ENCODE data around the gene IGFALS.

IGFALS gene

GRCh38 chr16:1791256-1791942 lies 2.1 kb downstream of the IGFALS start:
- no peak overlapping the region for H3K4me3 ChIP-seq

DNA sequence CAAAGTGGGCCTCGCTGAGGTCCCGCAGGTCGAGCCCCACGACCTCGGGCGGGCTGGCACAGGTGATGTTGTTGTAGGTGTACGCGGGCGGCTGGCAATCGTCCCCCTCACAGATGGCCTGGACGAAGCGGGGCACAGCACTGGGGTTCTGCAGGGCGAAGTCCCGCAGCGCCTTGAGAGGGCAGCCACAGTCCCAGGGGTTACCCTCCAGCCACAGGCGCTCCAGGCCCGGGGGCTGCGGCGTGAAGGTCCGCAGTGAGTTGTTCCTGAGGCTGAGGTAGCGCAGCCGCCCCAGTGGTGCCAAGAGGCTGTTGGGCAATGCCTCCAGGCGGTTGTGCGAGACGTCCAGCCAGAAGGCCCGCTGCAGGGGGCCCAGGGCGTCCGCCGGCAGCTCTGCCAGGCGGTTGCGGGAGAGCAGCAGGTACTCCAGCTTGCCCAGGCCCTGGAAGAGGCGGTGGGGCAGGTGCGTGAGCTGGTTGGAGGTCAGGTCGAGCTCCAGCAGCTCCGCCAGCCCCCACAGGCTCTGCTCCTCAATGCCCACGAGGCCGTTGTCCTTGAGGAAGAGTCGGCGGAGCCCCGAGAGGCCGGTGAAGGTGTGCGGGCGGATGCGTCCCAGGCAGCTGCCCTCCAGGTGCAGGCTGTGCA lies 2.8 kb downstream of the IGFALS start:
- H3K27ac ChIP-seq, result no peak overlapping the region
- no peak overlapping the region for H3K4me3 ChIP-seq

More at GRCh38 chr16:1791256-1791942, 2.1 kb downstream of the IGFALS start:
- H3K27ac ChIP-seq, result no peak overlapping the region

DNA sequence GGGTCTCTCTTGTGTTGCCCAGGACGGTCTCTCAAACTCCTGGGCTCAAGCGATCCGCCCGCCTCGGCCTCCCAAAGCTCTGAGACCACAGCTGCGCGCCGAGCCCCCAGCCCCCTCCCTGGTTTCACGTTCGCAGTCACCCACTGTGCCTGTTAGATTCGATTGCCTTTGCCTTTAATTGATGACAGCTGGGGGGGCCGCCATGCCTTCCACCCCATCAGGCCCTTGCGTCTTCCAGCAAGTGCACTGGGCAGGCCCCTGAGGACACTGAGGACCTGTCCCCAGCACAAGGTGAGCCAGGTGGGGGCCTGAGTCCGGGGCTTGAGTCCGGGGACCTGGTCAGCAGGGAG lies 3.3 kb downstream of the IGFALS start:
- peak overlapping the region in 1 of 21 experiments; percentile 49 for H3K27ac ChIP-seq

DNA sequence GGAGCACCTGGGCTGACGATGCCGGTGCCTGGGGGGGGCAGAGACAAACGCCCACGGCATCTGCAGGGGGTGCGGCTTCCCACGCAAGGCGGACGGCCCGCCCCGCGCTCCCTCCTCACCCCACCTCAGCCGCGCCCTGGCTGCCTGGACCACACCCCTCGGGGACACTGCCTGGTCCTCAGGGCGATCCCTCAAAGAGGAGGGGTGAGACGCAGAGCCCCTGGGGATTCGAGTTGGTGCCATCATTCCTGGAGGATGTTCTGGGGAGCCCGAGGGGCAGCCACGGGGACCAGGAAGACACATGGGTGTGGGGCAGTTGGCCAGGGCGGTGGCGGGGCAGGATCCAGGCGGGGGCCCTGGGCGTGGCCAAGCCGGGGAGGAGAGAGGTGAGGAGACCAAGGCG lies 3.9 kb downstream of the IGFALS start:
- H3K27ac ChIP-seq, result peak overlapping the region in 2 of 21 experiments; percentile 49 to 62
- H3K4me3 ChIP-seq, result no peak overlapping the region

More for the DNA sequence above, 3.3 kb downstream of the IGFALS start:
- H3K4me3 ChIP-seq, result no peak overlapping the region

- H3K4me3 ChIP-seq, result no peak overlapping the region
- H3K27ac ChIP-seq, result peak overlapping the region in 5 of 21 experiments; percentile 10 to 62 (median 49)
These were observed 4.8 kb downstream of the IGFALS start for GRCh38 chr16:1788708-1789100.

GRCh38 chr16:1788095-1788707 lies 5.3 kb downstream of the IGFALS start:
- H3K27ac ChIP-seq, result peak overlapping the region in 4 of 21 experiments; percentile 10 to 55 (median 34)
- H3K4me3 ChIP-seq, result no peak overlapping the region

DNA sequence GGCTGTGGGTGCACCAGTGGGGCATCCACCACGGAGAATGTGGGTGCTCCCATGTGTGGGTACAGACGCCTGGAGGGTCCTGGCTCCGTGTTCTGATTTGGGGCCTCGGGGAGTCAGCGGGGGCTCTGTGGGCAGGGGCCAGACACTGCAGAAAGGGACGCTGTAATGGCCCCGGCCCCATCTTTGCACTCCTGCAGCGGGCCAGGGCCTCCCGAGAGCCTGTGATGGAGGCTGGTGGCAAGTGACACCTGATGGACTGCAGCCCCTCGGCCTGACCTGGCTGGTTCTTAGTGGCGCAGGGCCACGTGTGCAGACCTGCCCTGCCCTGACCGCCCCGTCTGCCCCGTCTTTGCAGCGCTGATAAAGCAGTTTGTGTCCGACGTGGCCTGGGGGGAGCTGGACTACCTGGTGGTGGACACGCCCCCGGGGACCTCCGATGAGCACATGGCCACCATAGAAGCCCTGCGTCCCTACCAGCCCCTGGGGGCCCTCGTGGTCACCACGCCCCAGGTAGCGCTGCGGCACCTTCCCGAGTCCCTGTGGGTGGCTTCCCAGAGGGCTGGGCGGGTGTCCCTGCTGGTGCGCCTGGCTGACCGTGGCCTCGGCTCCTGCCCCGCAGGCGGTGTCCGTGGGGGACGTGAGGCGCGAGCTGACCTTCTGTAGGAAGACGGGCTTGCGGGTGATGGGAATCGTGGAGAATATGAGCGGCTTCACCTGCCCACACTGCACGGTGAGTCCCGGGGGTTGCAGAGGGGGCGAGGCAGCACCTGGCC lies 6.0 kb downstream of the IGFALS start:
- Histone ChIP-seq H3K27ac (peak overlapping the region in 1 of 21 experiments; percentile 19), H3K4me3 (no peak overlapping the region)

DNA sequence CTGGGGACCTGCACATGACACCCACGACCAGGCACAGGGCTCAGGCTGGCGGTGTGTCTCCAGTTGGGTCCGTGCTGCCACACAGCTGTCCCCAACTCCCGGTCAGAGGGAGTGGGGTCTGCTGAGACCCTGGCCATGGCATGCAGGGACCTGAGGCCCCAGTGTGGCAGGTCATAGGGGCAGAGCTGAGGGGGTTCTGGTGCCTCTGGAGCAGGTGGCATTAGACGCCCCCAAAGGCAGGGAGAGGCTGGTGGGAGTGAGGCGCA lies 6.5 kb downstream of the IGFALS start:
- Histone ChIP-seq H3K27ac (no peak overlapping the region), H3K4me3 (no peak overlapping the region)

GRCh38 chr16:1786242-1787055 lies 7.1 kb downstream of the IGFALS start:
- no peak overlapping the region for H3K4me3 ChIP-seq

GRCh38 chr16:1785846-1786170 lies 7.7 kb downstream of the IGFALS start:
- Histone ChIP-seq H3K4me3 (no peak overlapping the region), H3K27ac (no peak overlapping the region)

More at GRCh38 chr16:1786242-1787055, 7.1 kb downstream of the IGFALS start:
- H3K27ac ChIP-seq, result no peak overlapping the region

DNA sequence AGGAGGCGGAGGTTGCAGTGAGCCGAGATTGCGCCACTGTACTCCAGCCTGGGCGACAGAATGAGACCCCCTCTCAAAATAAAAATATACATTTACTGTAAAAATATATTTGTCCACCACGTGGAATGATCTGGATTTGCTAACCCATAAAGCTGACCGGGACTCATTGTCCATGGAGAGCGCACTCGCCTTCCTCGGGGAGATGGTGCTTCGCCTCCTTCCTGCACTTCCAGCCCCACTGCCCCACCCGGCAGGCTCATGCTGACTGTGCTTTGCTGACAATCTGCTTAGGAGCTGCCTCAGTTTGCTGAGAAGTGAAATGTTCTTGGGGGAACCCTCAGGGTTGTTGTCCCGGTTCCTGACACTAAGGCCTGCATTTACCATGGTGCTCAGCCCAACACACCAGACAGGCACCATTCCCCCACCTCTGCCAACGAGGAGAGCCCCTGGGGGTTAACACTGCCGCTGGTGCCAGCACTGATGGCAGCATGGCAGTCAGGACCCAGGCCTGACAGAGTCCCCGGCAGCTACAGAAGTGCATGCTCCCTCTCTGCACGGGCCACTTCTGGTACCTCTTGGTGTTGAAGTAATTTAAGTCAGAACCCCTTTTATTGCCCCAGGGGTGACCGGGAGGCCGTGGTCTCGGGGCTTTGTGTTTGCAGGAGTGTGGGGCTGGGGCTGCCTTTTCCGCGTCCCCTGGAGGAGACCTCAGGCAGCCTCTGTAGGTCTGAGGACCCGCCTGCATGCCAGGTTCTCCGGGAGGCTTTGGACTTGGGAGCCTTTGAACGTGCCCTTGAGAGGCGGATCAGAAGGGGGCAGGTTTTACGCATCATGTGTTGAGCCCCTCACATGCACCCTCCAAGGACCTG lies 8.3 kb downstream of the IGFALS start:
- Histone ChIP-seq H3K4me3 (no peak overlapping the region), H3K27ac (no peak overlapping the region)

DNA sequence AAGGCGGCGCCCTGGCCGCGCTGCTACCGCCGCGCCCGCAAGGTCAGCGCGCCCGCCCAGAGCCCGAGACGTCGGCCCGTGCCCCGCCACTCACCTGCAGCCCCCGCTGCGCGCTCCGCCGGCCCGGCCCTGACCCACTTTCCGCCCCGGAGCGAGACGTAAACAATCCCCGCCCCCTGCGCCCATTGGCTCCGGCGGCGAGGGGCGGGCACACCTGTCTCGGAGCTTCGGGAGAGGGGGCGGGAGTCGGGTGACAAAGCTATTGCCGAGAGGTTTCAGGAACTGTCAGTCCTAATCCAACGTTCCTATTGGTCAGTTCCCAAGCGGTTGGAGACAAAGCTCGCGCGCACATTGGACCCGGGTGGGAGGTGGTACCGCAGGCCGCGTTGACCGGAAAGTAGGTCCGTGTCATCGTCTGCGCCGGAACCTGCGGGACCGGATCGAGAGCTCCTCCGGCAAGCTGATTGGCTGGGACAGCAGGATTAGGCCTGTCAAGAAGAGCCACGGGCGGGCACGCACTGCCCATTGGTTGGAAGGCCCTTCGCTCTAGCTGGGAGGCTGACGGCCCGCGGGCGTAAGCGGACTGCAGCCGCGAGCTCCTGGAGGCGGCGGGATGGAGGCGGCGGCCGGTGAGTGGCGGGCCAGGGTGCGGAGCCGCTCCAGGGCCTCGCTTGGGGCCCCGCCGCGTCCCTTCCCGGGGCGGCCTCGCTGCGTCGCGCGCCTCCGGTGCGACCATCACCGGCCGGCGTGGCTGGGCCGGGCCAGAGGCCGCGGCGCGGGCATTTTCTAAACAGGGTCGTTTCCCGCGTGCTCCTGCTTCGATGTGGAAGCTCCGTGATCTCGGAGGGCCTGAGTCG lies 10.9 kb downstream of the IGFALS start, which contains the start of the genes NUBP2 and SPSB3:
Gene NUBP2, plus strand, starts transcription at position 553 of the 857 bp plus-strand sequence. Its CDS starts 61 bp downstream, at position 614.
Gene SPSB3, minus strand, starts transcription at position 164 of the 857 bp plus-strand sequence. CDS start 1,088 bp downstream, outside the sequence.
- H3K4me3 ChIP-seq, result peak within 1 kb of the TSS; percentile 75 to 99 (median 96)
- H3K27ac ChIP-seq, result peak within 1 kb of the TSS; percentile 80 to 93 (median 87)

GRCh38 chr16:1781758-1782407 lies 11.6 kb downstream of the IGFALS start:
- H3K27ac ChIP-seq, result peak overlapping the region; percentile 26 to 93 (median 85)

DNA sequence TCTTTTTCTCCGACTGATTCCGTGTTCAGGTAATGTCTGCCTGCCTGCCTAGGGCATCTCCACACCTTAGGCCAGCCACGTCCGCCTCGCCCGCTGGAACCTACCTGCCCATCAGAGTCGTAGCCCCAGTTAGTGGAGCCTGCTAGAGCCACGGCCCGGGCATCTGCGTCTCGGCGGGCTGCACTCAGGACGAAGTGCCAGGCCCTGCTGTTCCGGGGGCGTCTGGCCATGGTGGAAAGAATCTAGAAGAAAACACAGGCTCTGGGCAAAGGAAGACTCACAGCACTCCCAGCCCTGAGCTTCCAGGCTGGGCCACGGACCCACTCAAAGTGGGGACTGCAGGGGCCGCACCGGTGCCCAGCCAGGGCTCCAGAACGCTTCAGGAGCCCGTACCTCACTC lies 12.3 kb downstream of the IGFALS start:
- peak overlapping the region in 17 of 21 experiments; percentile 76 to 93 (median 87) for H3K27ac ChIP-seq
- peak overlapping the region; percentile 75 to 99 (median 96) for H3K4me3 ChIP-seq

More at GRCh38 chr16:1781758-1782407, 11.6 kb downstream of the IGFALS start:
- H3K4me3 ChIP-seq, result peak overlapping the region; percentile 75 to 99 (median 96)

- Histone ChIP-seq H3K27ac (peak overlapping the region in 2 of 21 experiments; percentile 6 to 92), H3K4me3 (no peak overlapping the region)
These were observed 12.8 kb downstream of the IGFALS start for GRCh38 chr16:1780677-1781072.

DNA sequence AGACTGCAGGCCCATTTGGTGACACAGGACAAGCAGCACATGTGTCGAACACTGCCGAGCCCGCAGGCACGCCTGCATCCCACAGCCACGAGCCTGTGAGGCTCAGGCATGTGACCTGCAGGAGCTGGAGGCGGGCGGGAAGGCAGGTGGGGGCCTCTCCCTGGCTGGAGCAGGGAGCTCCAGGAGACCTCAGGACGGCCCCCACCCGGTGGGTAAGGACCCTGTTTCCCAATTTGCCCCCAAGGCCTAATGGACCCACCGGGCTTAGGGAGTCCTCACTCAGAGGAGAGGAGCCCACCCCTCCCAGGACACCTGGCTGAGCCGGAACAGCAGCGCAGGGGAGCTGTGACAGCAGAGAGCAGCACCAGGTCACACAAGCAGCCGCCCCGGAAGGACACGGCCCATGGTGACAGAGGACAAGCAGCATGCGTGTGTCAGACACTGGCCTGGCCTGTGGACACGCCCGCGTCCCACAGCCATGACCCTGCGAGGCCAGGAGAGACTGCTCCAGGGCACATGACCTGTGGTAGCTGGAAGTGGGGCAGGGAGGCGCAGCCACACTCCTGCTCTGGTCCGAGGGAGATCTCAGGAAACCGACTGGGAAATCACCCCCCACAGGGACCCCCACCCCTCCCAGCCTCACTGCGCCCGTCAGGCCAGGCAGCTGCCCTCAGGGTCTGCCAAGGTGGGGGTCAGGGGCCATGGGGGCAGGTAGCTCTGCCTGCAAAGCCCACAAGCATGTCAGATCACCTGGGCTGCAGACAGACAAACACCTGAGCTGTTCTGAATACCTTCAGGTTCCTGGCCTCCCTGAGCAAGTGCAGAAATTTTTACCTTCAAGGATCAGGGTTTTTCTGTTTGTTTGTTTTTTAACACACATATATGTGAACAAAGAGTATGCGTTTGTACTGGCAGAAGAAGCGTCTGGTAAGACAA lies 13.5 kb downstream of the IGFALS start:
- no peak overlapping the region for H3K4me3 ChIP-seq
- peak overlapping the region in 4 of 21 experiments; percentile 6 to 27 (median 17) for H3K27ac ChIP-seq
